COLO668 (cell line): Measurements from ENCODE around the gene XAF1.
"Not testable (repeated sequence)": the region's sequence is repeated elsewhere in the genome, so short reads cannot be mapped to it uniquely, and the experiment has no call there.

Experiments
- DNase-seq: peaks from one replicate; lab custom pipeline; 2025; ENCODE audit not compliant: unreplicated experiment; lab: John Stamatoyannopoulos, UW

Gene XAF1

DNA sequence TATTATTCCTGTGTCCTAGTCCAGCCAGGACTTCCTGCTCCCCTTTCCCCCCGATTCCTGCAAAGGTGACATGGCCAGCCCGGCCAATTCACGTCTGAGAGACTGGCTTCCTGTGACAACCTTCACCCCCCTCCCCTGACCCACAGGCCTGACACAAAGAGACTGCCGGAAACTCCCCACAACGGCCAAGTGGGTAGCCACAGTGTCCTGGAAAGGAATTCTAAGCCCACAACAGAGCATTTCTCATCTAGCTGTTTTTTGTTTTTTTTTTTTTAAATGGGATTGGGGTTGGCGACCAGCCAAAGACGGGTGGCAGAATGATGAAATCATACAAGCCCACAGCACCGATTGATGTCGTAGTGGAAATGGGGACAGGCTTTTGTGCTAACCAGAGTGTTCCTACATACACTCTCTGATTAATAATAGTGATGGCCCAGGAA, 2.8 kb upstream of the XAF1 start:
- no peak for DNase-seq

DNA sequence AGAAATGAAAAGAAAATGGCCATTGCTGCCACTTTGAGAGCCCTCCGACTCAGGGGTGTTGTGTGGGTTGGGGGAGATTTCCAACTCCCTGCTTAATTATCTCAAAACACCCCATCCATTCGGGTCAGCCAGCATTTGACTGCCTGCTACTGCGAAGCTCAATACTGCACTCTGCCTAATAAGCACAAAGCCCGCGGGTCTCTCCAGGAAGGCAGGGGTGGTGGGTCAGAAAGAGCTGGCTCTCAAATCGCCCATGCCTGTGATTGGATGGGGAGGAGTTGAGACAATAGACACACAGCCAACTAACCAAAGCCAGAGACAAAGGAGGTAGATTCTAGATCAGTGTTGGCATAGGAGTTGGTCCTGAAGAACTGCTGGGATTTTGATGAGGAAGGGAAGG, 2.3 kb upstream of the XAF1 start:
- DNase-seq, result no peak

DNA sequence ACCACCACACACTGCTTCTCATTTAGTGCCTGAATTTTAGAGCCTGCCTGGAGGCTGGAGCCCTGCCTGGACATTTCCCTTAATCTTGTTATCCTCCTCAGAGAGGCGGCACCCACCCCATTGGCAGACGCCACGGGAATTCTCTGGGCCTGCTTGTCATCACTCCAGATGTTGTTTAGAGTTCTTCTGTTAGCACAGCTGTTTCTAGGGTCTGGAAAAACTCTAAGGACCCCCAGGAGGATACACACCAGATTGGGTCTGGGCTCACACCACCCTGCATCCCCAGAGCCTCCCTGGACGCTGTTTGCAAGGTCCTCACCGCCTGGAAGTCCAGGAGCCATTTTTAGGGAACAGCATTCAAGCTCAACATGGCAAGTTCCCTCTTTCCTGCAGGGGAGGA, 565 bp upstream of the XAF1 start:
- no peak for DNase-seq

DNA sequence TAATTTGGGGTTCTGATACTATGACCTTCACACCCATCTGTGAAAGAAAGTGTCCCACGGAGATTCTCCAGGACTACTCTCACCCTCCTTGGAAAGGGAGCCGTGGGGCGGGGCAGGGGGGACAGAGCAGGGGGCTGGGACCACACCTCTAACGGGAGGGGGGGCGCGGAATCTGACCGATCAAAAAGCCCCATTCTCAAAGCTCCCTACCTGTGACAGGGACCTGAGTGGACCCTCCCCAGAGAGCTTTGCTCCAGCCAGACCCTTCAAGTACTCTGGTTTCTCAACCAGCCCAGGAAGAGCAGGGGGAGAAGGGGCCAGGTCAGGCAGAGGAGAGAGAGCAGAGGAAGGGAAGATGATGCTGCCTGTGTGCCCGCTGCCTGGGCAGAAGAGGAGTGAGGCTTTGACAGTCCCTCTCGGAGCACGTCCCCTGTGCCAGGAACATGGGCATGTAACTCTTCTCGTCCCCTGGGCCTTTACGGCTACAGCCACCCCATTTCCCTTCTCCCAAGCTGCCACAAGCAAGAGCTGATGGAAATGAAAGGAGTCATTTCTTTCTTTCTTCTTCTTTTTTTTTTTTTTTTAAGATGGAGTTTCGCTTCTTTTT, 682 bp downstream of the XAF1 start:
- no peak for DNase-seq

DNA sequence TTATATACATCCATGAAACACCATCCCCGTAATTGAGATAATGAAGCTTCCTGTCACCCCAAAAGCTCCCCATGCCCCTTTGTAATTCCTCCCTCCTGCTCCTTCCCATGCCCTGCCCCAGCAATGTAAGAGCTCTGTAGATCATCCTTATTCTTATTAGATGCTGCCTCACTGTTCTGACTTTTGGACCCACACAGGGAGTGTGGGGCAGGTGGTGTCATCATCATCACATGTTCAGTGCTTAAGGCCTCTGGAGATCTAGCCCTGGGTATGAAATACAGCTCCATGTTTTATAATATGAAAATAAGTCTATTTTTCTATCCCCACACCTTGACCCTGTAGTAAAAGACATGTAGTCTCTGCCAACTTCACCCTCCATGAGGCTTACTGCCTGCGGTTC, 1.9 kb downstream of the XAF1 start:
- no peak for DNase-seq

DNA sequence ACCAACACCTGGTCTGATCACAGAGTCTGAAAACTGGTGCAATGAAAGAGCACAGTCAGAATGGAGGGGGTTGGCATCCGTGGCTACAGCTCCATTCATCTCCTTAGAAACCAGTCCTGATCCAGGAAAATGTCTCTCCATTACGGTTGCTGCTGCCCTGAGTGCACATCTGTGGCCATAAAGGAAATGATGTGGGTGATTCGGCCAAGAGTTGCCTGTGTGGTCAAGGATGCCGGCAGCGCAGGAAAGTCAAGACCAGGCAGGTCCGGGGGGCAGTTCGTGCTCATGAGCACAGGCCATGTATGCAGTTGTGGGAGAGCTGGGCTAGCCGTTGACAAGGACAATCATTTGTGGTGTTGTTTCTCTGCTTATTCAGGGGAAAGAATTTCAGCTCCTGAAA, 5.9 kb downstream of the XAF1 start:
- DNase-seq, result no peak

DNA sequence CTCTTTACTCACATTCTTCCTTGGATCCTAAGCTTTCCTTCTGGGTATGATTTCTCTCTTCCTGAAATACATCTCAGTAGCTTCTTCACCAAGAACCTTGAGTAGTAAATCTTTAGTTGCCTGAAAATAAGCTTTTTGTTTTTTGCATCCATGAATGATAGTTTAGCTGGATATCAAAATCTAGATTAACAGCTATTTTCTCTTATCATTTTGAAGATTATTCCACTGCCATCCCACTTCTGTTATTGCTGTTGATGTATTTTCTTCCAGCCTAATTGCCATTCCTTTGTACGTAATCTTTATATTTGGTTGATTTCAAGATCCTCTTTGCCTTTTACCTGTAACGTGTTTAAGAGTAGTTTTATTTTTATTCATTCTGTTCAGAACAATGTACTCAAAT, 12.6 kb downstream of the XAF1 start:
- no peak for DNase-seq

DNA sequence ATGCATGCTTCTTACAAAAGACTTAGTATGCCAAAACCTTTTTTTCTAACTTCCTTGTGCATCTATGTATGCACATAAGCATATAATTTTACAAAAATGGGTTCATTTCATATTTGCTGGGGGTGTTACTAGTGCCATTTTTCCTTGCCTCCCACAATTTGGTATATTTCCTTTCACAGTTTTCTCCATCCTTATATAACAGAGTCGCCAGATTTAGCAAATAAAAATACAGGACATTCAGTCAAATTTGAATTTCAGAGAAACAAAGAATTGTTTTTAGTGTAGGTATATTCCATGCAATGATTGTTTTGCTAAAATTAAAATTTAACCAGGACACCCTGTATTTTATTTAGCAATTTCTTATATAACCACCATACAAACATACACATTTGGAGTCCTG, 16.2 kb downstream of the XAF1 start:
- no peak for DNase-seq

DNA sequence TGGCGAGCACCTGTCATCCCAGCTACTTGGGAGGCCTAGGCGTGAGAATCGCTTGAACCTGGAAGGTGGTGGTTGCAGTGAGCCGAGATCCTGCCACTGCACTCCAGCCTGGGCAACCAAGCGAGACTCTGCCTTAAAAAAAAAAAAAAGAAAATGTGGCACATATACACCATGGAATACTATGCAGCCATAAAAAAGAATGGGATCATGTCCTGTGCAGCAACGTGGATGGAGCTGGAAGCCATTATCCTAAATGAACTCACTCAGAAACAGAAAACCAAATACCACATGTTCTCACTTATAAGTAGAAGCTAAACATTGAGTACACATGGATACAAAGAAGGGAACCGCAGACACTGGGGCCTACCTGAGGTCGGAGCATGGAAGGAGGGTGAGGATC, 19.1 kb downstream of the XAF1 start:
- not testable (repeated sequence) for DNase-seq

DNA sequence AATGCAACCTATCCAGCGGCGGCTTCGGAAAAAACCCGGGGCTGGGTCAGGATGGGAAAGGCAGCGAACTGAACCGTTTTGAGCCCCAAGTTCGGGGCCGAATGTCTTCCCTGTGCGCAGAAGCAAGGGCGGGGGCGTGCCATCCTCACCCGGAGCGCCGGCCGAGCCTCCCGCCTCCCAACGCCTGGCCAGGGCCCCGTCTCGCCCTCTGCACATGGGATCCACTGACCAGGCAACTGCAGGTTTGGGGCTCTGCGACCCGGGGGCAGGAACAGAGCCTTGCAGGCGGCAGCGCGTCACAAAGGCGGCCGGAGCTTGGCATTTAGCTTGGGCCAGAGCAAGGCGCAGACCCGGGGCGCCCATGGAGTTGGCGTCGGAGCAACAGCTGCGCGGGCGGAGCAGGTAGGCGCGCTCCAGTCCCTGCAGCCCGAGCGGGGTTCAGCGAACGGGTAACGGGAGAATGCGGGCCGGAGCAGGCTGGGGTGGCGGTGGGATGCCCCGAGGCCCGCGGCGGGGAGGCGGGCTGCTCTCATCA, 20.1 kb downstream of the XAF1 start, which contains the start of gene FBXO39:
Gene FBXO39 (plus strand): TSS at position 345 of the 535 bp plus-strand sequence. CDS start 3,654 bp downstream, outside the sequence.
- no peak for DNase-seq

DNA sequence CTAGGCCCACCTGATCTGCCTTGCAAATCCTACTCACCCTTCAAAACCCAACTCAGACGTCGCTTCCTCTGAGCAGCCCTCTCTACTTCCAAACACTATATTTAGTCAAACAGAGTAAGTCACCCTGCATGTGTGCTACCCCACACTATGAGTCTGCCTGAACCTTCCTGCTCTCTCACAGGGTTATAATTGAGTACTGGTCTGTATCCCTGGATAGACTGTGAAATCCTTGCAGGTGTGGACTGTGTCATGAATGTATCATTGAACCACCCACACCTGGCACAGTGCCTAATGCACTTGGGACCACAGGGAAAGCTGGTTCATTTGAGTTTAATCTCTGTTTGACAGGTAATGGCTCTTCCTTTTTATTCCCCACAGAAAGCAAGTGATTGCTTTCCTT, 23.6 kb downstream of the XAF1 start:
- no peak for DNase-seq

DNA sequence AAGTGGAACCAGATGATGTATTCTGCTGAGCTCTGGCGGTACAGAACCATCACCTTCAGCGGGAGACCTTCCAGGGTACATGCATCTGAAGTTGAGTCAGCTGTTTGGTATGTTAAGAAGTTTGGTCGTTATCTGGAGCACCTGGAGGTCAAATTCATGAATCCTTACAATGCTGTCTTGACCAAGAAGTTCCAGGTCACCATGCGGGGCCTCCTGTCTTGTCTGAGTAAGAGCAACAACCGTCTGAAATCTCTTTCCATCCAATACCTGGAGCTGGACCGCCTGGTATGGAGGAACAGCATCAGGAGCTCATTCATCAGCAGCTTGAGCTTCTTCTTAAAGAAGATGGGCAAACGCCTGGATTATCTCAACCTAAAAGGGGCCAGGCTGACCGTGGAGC, 24.2 kb downstream of the XAF1 start:
- DNase-seq, result no peak

DNA sequence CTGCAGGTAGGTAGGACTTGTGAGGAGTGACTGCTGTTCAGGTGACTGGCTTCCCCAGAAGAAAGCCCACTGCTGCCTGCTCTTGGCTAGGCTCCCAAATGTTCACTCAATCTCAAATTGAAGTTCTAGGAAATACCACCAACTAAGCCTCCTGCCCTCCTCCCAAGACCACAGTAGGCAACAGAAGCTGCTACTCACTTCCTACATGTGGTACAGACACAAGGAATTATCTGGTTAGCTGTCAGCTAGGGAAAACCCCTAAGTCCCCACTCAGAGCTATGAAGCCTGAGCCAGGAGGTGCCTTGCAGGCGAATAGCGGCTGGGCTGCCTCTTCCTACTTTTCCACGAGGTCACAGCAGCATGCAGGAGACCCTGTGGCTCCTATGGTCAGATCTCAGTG, 25.0 kb downstream of the XAF1 start:
- no peak for DNase-seq

DNA sequence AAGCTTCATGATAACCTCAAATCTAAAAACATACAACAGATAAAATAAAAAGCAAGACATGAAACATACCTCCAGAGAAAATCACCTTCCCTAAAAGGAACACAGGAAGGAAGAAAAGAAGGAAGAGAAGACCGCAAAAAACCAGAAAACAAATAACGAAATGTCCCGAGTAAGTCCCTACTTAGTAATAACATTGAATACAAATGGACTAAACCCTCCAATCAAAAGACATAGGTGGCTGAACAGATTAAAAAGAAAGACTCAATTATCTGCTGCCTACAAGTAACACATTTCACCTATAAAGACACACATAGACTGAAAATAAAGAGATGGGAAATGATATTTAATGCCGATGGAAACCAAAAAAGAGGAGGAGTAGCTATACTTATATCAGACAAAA, 26.4 kb downstream of the XAF1 start:
- no peak for DNase-seq

DNA sequence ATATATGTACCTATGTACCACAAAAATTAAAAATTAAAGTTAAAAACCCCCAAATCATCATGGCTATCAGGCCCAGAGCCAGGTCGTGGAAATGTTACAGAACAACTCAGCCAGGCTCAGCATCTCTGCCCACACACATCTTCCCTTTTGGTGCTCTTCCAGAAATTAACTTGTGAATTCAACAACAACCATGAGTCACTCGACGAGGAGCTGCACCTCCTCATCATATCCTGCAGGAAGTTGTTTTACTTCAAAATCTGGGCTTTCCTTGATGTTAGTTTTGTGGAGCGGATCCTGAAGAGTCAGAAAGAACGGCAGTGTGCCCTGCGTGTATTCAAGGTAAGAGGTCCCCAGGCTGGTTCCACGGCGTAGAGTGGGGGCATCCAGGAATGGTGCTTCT, 30.8 kb downstream of the XAF1 start:
- no peak for DNase-seq

DNA sequence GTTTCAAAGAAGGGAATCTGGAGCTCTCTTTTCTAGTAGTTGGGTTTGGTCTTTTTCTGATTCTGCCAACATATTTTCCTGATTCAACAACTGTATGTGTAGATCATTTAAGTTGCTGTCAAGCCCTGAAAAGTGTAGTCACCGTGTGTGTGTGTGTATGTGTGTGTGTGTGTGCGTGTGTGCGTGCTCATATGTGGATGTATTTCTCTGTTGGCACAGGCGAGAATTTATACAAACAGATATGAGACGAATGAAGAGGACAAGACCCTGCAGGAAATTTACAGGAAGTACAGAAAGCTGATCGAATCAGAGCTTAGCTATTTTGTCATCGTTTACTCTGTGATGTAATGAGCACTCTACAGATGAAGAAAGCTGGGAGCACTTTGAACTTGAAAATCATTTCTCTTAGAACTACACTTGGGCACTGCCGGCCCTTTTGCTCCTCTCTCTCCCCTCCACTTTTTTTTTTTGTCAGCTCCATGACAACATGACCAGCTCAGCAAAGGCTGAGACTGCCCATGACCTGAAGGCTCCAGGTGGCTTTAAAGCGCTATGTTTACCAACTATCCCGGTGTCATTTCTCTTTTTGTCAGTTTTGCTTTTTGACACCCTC, 31.3 kb downstream of the XAF1 start:
- no peak for DNase-seq

DNA sequence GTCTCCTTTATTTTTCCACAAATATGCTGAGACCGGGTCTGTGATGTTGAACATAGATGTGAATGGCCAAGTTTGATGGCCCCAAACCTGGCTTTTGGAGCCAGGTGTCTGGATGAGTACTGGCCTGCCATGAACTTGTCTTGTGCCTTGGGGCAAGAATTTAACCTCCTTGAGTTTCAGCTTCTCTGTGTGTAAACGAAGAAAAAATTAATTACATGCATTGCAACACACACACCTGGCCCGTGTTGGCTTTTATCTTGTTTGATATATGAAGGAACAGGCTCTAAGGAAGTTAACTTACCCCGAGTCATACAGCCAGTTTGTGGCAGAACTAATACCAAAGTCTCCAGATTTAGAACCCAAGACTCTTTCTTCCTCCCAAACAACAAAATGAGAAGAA, 33.3 kb downstream of the XAF1 start:
- DNase-seq, result no peak

DNA sequence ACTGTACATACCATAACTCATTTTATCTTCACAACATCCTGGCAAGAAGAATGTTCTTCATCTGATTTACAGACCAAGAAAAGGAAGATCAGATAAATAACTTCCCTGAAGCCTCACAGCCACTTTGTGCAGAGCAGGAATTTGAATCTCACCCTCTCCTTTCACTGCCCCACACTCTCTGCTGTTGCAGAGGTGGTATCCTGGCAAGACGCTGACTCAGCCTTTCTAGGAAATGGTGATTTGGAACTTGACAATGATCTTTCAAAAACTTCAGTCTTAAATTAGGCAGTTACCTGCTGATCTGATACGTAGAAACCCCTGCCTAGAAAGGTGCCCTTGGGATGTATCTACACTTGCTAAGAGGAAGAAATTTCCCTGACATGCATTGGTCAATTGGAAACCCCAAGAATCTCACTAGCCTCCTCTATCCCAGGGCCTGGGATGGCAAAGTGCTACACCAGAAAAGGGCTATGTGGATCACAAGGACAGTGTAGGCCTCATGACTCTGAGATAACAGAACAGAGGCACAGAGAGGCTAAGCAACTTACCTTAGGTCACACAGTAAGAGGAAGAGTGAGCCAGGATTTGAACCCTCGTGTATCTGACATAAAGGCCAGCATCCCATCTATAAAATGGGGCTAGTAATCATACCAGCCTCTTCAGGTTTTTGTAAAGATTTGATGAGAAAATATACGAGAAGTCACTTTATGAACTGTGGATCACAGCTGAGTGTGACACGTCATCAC, 38.1 kb downstream of the XAF1 start:
- no peak for DNase-seq

DNA sequence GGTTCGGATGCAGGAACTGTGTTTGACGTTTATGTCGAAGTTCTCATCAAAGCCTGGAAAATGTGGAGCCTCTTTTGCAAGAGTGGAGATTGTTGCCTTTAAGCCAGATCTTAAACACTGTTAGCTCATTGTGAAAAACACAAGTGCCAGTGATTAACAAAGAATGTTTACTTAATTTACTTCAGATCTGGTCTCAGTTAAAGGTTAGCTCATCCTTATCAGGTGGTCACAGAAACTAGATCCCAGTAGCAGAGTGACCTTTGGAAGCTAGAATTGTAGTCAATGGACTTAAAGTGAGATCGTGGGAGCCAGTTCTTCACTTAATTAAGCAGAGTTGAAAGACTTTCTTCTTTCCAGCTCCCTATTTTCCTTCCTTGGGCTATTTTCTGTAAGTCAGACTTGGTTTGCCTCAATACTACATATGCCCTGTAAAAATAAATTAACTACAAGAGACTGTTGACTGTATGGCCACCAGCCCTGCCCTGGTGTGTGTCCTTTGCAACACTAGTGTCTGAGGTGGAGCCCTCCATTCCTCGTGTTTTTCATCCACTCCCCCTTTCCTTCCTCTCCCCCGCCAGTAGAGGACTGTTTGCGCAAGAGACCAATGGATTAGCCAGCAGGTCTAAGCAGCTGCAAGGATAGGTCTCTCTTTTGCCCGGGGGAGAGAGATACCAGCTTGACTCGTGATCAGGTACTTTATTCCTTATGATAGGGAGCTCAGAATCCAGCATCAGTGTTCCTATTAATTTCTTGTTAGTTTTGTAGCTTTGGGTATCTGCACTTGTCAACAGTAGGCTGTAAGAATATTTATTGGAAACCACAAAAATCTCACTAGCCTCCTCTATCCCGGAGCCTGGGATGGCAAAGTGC, 40.4 kb downstream of the XAF1 start:
- no peak for DNase-seq

DNA sequence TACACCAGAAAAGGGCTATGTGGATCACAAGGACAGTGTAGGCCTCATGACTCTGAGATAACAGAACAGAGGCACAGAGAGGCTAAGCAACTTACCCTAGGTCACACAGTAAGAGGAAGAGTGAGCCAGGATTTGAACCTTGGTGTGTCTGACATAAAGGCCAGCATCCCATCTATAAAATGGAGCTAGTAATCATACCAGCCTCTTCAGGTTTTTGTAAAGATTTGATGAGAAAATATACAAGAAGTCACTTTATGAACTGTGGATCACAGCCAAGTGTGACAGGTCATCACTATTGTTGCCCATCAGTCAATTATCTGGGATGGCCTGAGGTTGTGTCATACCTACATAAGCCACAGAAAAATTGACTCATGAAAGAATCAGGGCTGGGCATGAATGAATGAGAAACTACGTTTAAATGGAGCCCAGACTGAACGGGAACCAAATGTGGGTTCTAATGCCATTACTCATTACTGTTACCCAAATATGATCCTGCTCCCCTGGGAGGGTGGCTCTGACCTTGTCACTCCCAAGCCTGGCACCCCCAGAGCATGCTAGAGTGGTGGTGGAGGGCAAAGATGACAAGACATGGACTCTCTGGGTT, 41.1 kb downstream of the XAF1 start:
- no peak for DNase-seq
